ENCODE data around the gene CCR5AS.

The CCR5AS gene

GRCh38 chr3:46406788-46407611, at the start of gene CCR5AS, which contains the start of gene CCRL2:
TSS of gene CCR5AS (minus strand) at chr3:46407066.
TSS of gene CCRL2 (plus strand) at chr3:46407259. CDS start at chr3:46408080, 821 bp downstream.
- H3K4me3 ChIP-seq (ENCODE audit: low read depth, low read length), result no peak within 1 kb of the TSS
- TF ChIP-seq CTCF (IDR thresholded peaks at IDR 0.05; ENCODE audit: borderline replicate concordance, insufficient read depth, low read depth, low read length), result no peak

- TF ChIP-seq CTCF (IDR thresholded peaks at IDR 0.05; ENCODE audit: borderline replicate concordance, insufficient read depth, low read depth, low read length), result no peak
- H3K4me3 ChIP-seq (ENCODE audit: low read depth, low read length), result no peak overlapping the region
These were observed 49.3 kb upstream of the CCR5AS start for GRCh38 chr3:46456118-46456517.

GRCh38 chr3:46455231-46456115, 48.6 kb upstream of the CCR5AS start:
- TF ChIP-seq CTCF (IDR thresholded peaks at IDR 0.05; ENCODE audit: borderline replicate concordance, insufficient read depth, low read depth, low read length), result no peak
- no peak overlapping the region for H3K4me3 ChIP-seq (ENCODE audit: low read depth, low read length)

GRCh38 chr3:46454606-46455005, 47.7 kb upstream of the CCR5AS start:
- no peak for TF ChIP-seq CTCF (IDR thresholded peaks at IDR 0.05; ENCODE audit: borderline replicate concordance, insufficient read depth, low read depth, low read length)
- H3K4me3 ChIP-seq (ENCODE audit: low read depth, low read length), result no peak overlapping the region

- H3K4me3 ChIP-seq (ENCODE audit: low read depth, low read length), result no peak overlapping the region
- no peak for TF ChIP-seq CTCF (IDR thresholded peaks at IDR 0.05; ENCODE audit: borderline replicate concordance, insufficient read depth, low read depth, low read length)
These were observed 47.3 kb upstream of the CCR5AS start for GRCh38 chr3:46454209-46454595.

GRCh38 chr3:46453526-46454208, 46.8 kb upstream of the CCR5AS start:
- no peak for TF ChIP-seq CTCF (IDR thresholded peaks at IDR 0.05; ENCODE audit: borderline replicate concordance, insufficient read depth, low read depth, low read length)
- H3K4me3 ChIP-seq (ENCODE audit: low read depth, low read length), result no peak overlapping the region
